ENCODE data around the gene TUFT1. TPM values are rescaled to one million over a fixed set of nuclear protein-coding genes. Genes with fewer than 3 reads are reported as not detected.
"Not testable (repeated sequence)": the region's sequence is repeated elsewhere in the genome, so short reads cannot be mapped to it uniquely, and the experiment has no call there.

TUFT1 gene
- total RNA-seq, 1 experiment from 2014 or later, result 7.9 TPM

DNA sequence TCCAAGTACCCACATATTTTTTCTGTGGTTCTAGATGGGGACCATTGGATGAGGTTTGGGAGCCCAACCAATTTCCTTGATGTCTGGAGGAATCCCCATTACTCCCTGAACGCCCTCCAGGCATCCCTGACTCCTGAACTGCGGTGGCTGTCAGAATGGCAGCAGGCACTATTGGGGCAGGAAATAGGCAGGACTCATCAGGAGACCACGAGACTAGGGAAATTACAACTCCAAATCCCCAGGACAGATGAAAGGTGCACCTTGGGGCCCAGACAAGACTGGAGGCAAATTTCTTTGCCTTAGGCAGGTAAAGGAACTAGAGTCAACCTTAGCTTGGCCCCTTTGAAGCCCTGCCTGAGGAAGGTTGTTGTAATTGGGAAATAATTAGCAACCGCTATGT, 27.8 kb upstream of the TUFT1 start:
- DNase-seq (ENCODE audit: low read depth), result no peak

DNA sequence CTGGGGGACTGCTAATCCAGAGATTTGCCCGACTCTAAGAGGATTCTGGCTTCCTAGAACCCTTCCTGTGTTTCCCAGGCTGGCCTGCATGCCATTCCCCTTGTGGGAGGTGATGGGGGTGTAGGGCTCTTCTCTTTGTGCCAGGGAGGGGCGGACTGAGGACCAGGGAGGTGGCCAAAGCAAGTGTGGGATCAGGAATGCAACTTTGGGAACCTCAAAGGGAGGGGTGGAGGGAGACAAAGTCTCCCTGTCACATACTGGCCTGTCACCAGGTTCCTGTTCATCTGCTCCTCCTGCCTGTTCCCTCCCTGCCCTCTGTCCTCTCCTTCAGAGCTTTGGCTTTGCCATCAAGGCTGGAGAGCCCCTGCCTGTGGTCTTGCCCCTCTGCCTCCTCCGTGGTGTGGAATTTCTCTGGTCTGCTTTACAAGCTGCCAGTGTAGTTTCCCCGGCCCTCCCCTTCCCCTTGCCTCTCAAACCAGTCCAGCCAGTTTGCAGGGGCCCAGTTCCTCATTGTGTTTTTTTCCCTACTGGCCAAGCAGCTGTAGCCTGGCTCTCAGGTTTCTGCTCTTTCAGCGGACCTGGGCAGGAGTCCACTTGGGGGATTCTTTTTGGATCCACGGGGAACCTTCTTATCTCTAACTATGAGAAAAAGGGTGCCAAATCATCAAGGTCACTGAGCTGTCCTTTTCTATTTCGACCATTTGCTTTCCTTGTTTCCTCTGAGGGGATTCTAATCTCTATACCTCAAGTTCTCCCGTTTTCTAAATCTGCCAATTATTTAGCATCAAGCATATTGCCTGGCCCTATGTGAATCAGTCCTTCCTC, 27.1 kb upstream of the TUFT1 start:
- no peak for DNase-seq (ENCODE audit: low read depth)

DNA sequence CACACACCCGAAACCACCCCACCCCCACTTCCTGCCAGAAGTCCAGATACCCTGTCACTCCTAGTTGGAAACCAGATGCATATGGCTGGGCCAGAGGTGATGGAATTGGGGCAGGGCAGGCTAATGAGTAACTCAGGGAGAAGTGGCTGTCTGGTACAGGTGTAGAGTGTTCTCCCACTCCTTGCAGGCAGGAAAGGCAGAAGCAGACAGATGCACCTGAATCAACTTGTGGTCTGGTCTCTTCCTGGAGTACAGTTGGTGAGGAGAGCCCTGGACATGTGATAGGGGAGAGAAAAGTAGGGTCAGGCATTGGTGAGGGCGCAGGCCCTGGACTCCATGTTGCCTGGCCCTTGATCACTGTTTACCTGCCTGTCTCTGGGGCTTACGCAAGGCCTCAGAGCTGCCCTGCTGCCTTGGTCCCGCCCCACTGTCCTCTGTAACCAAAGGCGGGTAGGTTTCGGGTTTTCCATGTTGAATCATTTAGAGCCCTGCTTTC, 26.4 kb upstream of the TUFT1 start:
- DNase-seq (ENCODE audit: low read depth), result no peak

DNA sequence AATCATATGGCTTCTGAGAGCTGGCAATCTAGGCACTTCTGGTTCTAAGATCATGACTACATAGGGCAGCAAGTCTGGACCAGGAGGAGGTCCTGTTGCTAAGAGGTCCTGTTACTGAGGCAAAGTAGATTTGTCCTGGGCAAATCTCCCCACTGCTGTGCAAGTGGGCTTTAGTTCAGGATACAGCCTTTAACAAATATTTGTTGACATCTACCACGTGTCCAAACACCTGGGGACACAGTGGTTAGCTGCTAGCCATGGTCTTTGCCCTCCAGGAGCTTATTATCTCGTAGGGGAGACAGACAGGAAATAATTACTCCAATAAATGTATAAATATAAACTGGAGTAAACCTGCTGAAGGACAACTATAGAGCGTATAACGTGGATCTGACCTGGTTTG, 25.7 kb upstream of the TUFT1 start:
- no peak for DNase-seq (ENCODE audit: low read depth)

DNA sequence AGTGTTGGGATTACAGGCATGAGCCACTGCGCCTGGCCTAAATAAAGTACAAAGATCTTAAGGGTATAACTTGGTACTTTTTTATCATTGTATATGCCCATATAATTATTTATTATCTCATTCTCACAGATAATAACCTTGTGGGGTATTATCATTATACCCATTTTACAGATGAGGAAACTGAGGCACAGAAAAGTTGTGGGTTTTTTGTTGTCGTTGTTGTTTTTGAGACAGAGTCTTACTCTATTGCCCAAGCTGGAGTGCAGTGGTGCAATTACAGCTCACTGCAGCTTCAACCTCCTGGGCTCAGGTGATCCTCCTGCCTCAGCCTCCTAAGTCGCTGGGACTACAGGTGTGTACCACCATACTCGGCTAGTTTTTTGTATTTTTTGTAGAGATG, 24.8 kb upstream of the TUFT1 start:
- DNase-seq (ENCODE audit: low read depth), result no peak

DNA sequence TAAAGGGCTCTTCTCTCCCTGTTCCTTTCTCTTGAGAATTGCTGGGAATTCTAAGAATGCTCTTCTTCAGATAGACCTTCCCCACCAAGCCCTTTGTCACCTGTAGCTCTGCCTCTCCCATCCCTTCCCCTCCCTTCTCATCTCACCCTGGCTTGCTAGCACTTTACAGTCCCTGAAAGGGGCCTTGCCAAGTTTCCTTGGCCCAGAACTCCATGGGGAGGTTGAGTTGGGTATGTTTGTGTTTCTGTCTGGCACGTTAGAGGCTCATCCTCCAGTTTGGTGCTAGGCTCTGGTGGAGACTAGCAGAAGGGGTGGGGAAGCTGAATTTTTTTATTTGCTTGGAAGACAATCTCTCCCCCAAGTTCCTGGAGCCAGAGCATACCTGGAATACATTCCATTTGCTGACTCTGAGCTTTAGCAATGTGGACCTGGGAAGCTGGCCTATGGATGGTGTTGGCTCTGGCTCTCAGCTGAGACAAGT, 24.0 kb upstream of the TUFT1 start:
- DNase-seq (ENCODE audit: low read depth), result no peak

DNA sequence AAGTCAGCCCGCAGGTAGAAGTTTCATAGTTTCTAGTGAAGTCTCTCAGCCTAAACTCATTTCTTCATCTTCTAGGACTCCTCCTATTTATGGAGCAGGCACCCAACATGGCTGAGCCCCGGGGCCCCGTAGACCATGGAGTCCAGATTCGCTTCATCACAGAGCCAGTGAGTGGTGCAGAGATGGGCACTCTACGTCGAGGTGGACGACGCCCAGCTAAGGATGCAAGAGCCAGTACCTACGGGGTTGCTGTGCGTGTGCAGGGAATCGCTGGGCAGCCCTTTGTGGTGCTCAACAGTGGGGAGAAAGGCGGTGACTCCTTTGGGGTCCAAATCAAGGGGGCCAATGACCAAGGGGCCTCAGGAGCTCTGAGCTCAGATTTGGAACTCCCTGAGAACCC, 21.7 kb upstream of the TUFT1 start:
- no peak for DNase-seq (ENCODE audit: low read depth)

DNA sequence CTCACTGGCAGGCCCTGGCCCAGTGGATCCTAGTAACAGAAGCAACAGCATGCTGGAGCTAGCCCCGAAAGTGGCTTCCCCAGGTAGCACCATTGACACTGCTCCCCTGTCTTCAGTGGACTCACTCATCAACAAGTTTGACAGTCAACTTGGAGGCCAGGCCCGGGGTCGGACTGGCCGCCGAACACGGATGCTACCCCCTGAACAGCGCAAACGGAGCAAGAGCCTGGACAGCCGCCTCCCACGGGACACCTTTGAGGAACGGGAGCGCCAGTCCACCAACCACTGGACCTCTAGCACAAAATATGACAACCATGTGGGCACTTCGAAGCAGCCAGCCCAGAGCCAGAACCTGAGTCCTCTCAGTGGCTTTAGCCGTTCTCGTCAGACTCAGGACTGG, 21.2 kb upstream of the TUFT1 start:
- DNase-seq (ENCODE audit: low read depth), result no peak

DNA sequence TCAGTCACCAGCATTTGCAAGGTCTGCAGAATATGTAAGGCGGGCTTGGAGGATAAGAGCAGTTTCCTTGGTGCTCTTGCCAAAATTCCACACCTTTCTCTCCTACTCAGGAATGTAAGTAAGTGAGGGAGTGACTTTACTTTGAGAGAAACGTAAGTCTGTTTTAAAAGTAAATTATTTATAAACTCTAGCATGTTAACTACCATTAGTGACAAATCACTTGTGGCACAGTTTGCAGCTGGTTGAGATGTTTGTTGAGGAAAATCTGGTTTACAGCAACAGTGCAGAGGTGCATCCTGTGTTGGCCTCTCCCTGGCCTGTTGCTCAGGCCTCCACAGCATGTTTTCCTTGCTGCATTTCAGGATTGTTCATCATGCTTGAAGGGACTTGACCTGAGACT, 20.4 kb upstream of the TUFT1 start:
- no peak for DNase-seq (ENCODE audit: low read depth)

DNA sequence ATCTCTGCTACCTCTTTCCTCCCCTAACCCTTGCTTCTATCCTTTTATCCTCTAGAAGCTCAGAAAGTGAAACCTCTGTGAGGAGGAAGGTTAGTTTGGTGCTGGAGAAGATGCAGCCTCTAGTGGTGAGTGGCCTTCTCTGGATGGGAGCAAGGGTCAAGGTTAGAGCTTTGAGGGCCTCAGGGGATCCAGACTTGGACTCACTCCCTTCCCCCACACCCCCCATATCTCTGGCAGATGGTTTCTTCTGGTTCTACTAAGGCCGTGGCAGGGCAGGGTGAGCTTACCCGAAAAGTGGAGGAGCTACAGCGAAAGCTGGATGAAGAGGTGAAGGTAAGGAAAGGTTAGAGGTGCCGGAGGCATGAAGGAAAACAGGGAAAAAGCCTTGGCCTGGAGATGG, 19.8 kb upstream of the TUFT1 start:
- no peak for DNase-seq (ENCODE audit: low read depth)

DNA sequence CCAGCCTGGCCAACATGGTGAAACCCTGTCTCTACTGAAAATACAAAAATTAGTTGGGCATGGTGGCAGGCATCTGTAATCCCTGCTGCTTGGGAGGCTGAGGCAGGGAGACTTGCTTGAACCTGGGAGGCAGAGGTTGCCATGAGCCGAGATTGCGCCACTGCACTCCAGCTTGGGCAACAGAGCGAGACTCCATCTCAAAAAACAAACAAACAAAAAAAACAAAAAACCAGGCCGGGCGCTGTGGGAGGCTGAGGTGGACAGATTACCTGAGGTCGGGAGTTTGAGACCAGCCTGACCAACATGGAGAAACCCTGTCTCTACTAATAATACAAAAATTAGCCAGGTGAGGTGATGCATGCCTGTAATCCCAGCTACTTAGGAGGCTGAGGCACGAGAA, 17.7 kb upstream of the TUFT1 start:
- DNase-seq (ENCODE audit: low read depth), result not testable (repeated sequence)

DNA sequence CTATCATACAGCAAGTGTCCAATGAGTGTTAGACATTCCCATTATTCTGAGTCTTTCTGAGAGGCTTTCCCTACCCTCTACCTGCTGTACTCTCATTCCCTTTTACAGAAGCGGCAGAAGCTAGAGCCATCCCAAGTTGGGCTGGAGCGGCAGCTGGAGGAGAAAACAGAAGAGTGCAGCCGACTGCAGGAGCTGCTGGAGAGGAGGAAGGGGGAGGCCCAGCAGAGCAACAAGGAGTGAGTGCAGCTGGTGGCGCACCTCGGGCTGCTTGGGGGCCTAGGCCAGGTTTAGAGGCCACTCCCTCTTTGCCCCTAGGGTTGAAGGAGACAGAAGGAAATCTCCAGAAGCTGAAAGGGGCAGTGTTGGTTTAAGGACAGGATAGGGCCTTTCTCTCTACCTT, 16.8 kb upstream of the TUFT1 start:
- DNase-seq (ENCODE audit: low read depth), result no peak

DNA sequence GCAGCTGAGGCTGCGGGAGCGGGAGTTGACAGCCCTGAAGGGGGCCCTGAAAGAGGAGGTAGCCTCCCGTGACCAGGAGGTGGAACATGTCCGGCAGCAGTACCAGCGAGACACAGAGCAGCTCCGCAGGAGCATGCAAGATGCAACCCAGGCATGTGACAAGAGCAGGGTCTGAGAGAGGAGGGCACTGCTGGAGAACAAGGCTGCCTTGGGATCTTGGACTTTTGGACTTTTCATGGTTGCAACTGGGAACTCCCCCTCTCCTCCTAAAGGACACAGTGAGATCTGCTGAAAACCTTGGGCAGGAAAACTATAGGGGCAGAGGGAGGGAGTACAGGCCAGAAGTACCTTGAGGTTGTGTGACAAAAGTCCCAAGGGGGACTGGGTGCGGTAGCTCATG, 15.4 kb upstream of the TUFT1 start:
- DNase-seq (ENCODE audit: low read depth), result no peak

DNA sequence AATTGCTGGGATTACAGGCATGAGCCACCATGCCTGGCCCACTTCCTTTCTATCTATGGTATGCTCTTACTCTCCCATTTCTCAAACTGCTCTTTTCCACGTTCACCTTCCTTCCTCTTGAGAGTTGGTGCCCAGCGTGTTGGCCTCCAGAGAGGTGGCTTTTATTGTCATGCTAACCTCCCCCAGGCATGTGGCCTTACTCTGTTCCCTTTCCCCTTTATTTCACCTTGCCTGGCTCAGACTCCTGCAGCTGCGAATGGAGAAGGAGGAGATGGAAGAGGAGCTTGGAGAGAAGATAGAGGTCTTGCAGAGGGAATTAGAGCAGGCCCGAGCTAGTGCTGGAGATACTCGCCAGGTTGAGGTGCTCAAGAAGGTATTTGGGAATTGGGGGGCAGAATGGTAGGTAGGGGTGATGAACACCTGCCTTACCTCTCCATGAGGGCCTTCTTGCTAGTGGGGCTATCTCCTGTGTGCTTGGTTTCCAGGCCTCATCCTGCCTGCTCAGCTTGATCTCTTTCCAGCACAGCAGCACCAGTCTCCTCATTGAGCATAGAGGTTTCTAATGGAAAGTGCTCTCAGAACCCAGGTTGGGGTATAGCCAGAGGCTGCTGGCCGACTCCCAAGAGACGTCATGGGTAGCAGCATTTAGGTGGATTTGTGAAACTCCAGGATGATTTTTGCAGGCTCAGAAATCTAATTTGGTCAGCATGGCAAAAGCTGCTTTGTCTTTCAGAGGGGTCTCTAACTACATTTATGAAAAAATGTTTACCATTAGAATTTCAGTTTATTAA, 13.2 kb upstream of the TUFT1 start:
- DNase-seq (ENCODE audit: low read depth), result no peak

DNA sequence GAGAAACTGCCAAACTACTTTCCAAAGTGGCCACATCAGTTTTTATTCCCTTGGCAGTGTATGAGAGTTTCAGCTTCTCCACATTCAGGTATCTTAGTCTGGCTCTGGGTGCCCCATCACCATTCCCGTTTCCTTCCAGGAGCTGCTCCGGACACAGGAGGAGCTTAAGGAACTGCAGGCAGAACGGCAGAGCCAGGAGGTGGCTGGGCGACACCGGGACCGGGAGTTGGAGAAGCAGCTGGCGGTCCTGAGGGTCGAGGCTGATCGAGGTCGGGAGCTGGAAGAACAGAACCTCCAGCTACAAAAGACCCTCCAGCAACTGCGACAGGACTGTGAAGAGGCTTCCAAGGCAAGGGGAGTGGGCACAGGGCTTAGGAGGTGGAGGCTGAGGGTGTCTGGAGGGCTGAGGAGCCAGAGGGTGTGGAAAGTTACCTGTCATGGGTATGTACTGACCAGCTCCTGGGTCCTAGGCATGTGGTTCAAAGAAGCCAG, 10.9 kb upstream of the TUFT1 start:
- DNase-seq (ENCODE audit: low read depth), result no peak

DNA sequence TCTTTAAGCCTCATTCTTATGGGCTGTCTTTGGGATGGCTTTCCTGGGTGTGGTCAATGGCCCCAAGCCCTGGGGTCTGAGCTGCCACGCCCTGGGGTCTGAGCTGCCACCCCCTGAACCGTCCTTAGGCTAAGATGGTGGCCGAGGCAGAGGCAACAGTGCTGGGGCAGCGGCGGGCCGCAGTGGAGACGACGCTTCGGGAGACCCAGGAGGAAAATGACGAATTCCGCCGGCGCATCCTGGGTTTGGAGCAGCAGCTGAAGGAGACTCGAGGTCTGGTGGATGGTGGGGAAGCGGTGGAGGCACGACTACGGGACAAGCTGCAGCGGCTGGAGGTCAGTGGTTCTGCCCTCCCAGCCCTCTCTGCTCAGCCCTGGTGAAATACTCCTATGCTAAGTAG, 10.3 kb upstream of the TUFT1 start:
- no peak for DNase-seq (ENCODE audit: low read depth)

DNA sequence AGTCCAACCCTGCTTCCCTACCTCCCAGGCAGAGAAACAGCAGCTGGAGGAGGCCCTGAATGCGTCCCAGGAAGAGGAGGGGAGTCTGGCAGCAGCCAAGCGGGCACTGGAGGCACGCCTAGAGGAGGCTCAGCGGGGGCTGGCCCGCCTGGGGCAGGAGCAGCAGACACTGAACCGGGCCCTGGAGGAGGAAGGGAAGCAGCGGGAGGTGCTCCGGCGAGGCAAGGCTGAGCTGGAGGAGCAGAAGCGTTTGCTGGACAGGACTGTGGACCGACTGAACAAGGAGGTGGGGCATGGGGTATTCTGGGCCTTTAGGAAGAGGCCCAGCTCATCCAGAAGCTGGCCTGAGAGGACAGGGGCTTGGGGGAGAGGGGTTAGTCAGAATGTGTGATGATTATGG, 9.6 kb upstream of the TUFT1 start:
- DNase-seq (ENCODE audit: low read depth), result peak; percentile 40

DNA sequence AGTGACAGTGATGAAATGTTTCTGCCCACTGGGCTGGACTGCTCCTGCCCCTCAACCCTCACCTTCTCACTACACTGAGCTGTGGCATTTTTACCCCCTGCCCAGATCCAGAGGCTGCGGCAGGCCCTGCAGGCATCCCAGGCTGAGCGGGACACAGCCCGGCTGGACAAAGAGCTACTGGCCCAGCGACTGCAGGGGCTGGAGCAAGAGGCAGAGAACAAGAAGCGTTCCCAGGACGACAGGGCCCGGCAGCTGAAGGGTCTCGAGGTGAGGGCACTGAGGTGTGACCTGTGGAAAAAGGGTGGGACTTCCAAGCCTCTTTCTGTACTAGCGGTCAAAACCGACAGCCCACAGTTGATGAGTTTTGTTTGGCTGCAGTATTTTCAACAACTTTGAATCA, 6.2 kb upstream of the TUFT1 start:
- no peak for DNase-seq (ENCODE audit: low read depth)

DNA sequence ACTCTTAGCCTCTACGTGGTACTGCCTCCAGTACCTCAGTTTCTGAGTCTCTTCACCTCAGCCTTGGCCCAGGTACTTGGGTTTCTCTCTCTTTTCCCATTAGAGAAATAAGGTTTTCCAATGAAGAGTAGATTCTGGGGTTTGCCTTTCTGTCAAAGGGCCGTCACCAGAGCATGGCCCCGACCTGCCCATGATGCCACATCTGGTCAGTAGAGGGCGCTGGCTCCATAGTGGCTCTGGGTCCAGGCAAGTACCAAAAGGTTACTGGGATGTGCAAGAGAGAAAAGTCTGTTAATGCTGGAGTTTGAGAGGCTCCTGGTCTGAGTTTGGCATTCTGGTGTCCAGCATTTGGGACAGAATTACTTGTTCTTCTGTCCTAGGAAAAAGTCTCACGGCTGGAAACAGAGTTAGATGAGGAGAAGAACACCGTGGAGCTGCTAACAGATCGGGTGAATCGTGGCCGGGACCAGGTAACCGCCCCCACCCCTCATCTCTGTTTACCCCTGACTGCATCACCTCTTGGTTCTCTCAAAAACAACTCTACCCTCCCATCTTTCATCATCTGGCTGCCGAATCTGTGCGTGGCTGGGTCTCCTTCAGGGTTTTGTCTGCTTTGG, 5.3 kb upstream of the TUFT1 start:
- DNase-seq (ENCODE audit: low read depth), result peak; percentile 68

DNA sequence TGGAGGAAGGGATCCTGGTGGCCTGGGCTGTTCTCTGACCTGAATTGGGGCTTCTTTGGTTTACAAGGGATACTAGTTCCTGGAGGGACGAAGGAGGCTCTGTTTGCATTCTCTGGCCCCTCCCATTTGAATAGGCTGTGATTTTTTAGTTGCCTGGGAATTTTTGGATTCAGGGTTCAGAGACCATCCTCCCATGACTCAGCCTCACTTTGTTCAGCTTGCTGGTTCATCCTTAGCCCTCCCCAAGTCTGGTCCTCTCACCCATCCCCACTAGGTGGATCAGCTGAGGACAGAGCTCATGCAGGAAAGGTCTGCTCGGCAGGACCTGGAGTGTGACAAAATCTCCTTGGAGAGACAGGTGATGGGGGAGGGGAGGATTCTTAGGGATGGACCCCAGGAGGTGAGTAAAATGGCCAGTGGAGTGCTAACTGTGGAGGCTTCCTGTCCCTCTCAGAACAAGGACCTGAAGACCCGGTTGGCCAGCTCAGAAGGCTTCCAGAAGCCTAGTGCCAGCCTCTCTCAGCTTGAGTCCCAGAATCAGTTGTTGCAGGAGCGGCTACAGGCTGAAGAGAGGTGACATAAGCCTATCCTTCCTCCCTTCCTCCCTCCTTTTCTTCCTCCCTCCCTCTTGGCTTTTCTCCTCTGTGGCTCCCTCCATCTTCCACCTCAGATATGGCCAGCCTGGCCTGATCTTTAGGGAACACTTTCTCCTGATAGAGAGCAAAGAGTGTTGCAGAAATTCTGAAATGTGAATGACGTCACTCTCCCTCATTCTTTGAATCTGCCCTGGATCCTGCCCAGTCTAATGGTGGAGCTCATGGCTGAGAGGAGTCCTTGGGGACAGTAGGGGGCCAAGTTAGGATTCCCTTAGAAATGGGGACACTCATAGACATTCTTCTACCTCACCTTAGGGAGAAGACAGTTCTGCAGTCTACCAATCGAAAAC, 4.5 kb upstream of the TUFT1 start:
- DNase-seq (ENCODE audit: low read depth), result peak; percentile 32

DNA sequence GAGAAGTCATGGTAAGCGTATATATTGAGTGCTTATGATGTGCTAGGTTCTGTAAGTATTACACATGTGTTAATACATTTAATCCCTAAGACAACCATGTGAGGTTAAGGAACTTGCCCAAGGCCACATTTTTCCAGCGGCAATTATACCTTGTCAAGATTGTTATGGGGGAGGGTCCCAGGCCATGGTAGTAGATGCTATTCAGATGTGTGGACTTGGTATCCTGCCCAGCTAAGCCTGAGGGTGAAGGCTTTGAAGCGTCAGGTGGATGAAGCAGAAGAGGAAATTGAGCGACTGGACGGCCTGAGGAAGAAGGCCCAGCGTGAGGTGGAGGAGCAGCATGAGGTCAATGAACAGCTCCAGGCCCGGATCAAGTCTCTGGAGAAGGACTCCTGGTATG, 3.6 kb upstream of the TUFT1 start:
- DNase-seq (ENCODE audit: low read depth), result no peak
